Measurements from ENCODE around the gene OGA.

The OGA gene

DNA sequence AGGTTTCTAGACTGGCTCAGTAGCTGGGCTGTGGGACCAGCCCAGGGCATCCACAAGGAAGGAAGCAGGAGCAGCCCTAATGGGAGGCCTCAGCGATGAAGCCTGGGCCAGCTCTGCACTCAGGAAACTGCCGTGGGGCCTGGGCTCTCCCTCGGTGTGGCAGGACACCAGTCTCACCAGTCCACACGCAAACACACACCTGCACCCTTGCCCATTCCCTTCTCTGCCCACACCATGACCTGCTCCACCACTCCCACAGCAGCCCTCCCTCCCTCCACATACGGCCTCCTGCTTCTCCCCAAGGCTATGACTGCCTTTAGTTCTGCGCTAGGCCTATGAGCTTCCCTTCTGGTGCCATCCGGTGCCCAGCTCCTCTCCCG lies 49.5 kb downstream of the OGA start:
- DNase-seq (ENCODE audit: low read depth), result no peak

DNA sequence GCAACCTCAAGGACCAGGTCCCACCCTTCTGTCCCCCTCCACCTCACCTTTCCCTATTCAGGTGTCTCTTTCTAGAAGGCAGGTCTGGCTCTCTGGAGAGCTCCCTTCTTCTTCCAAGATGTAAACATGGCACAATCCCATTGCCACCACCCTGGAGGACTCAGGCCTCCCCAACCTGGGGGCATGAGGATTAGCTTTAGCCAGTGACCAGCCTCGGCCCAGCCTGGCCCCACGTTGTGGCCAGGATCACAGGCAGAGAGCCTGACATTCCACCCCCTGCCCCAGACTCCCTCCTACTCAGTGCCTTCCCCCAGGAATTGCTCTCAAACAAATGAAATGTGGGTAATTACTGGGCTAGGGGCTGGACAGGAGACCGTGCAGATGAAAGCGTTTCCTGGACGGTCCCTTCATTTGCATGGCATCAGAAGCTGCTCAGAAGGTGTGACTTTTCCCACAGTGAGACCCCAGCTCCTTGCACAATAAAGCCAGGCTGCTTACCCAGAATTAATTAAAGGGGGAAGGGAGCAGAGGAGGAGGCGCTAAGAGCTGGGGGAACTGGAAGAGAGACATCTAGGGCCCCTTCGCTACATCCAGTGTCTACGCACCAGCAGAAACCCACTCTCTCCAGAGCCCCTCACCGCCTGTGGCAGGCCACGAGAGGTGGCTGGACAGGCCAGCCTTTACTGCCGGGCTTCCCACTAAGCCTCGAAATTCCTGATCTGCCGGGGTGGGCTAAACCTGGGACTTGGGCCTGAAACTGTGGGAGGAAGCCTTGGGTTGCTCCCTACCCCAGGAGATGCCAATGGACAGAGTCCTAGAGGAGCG lies 50.1 kb downstream of the OGA start:
- no peak overlapping the region for H3K4me3 ChIP-seq (ENCODE audit: low read depth, low read length)
- TF ChIP-seq MYC (IDR thresholded peaks at IDR 0.05; ENCODE audit: low read depth, low read length) (no peak), POLR2A (IDR thresholded peaks at IDR 0.05; ENCODE audit: extremely low read depth, insufficient read length) (no peak)
- TF ChIP-seq, protein P1, sequence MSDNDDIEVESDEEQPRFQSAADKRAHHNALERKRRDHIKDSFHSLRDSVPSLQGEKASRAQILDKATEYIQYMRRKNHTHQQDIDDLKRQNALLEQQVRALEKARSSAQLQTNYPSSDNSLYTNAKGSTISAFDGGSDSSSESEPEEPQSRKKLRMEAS (IDR thresholded peaks at IDR 0.05; ENCODE audit: low read depth, low read length), result no peak
- TF ChIP-seq, protein P2, sequence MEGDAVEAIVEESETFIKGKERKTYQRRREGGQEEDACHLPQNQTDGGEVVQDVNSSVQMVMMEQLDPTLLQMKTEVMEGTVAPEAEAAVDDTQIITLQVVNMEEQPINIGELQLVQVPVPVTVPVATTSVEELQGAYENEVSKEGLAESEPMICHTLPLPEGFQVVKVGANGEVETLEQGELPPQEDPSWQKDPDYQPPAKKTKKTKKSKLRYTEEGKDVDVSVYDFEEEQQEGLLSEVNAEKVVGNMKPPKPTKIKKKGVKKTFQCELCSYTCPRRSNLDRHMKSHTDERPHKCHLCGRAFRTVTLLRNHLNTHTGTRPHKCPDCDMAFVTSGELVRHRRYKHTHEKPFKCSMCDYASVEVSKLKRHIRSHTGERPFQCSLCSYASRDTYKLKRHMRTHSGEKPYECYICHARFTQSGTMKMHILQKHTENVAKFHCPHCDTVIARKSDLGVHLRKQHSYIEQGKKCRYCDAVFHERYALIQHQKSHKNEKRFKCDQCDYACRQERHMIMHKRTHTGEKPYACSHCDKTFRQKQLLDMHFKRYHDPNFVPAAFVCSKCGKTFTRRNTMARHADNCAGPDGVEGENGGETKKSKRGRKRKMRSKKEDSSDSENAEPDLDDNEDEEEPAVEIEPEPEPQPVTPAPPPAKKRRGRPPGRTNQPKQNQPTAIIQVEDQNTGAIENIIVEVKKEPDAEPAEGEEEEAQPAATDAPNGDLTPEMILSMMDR (IDR thresholded peaks at IDR 0.05; ENCODE audit: low read depth, low read length), result no peak
- DNase-seq (ENCODE audit: low read depth), result no peak

More for the DNA sequence above, 49.5 kb downstream of the OGA start:
- H3K4me3 ChIP-seq (ENCODE audit: low read depth, low read length), result no peak overlapping the region
- TF ChIP-seq, protein P2 (IDR thresholded peaks at IDR 0.05; ENCODE audit: low read depth, low read length), result no peak
- TF ChIP-seq POLR2A (IDR thresholded peaks at IDR 0.05; ENCODE audit: extremely low read depth, insufficient read length), result no peak
- TF ChIP-seq MYC (IDR thresholded peaks at IDR 0.05; ENCODE audit: low read depth, low read length), result no peak
- TF ChIP-seq, protein P1 (IDR thresholded peaks at IDR 0.05; ENCODE audit: low read depth, low read length), result no peak

DNA sequence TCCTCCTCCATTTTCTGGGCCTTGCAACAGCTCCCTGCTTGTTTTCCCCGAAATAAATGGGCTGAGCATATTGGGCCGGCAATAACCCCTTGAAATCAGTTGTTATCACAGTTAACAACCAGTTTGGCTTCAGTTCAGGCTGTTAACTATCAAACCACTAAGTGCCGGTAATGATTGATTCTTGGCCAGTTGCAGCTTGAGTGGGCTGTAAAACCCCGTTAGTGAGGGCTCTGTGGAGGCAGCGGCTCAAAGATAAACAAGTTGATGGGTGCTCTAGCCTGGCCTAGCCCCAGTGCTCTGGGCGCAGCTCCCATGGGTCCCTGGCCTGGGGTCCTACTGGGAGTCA lies 50.7 kb downstream of the OGA start:
- H3K4me3 ChIP-seq (ENCODE audit: low read depth, low read length), result no peak overlapping the region
- no peak for DNase-seq (ENCODE audit: low read depth)
- TF ChIP-seq, protein P2 (IDR thresholded peaks at IDR 0.05; ENCODE audit: low read depth, low read length), result no peak
- TF ChIP-seq, protein P1 (IDR thresholded peaks at IDR 0.05; ENCODE audit: low read depth, low read length), result no peak
- TF ChIP-seq POLR2A (IDR thresholded peaks at IDR 0.05; ENCODE audit: extremely low read depth, insufficient read length) (no peak), MYC (IDR thresholded peaks at IDR 0.05; ENCODE audit: low read depth, low read length) (no peak)

DNA sequence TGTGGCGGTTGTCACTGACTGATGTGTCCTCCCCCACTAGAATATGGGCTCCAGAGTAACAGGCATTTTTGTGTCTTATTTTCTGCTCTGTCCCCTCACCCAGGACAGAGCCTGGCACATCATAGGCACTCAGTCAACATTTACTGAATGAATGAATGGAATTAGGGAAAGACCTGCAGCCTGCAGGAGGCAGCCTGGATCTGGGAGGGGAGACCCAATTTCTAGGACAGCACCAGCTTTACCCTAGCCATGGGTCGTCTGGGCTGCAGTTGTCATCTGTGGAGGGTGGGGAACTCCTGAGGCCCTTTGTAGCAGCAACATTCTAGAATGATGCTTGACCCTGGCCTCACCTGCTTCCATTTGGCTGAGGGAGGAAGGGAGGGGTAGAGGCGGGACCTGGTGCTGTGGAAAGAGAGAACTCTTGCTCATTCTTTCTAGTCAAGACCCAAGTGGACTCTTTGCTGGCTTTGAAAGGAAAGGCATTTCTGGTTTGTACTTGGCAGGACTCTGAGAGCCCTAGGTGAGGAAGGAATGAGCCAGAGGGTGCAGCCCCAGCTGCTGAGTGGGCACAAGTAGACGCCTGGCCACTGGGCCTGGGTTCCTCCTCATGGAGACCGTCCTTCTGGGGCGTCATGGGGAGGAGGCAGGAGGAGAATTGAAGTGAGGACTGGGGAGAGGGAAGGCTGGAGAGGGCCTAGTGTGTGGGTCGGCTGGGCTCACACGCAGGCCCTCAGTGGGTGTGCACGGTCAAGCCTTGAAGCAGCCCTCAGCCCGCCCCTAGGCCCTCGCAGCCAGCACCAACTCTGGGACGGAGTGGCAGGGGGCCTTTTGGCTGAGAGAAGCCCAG lies 51.3 kb downstream of the OGA start:
- no peak for DNase-seq (ENCODE audit: low read depth)
- TF ChIP-seq POLR2A (IDR thresholded peaks at IDR 0.05; ENCODE audit: extremely low read depth, insufficient read length) (no peak), MYC (IDR thresholded peaks at IDR 0.05; ENCODE audit: low read depth, low read length) (no peak)
- TF ChIP-seq, protein P2 (IDR thresholded peaks at IDR 0.05; ENCODE audit: low read depth, low read length), result no peak
- TF ChIP-seq, protein P1 (IDR thresholded peaks at IDR 0.05; ENCODE audit: low read depth, low read length), result no peak
- no peak overlapping the region for H3K4me3 ChIP-seq (ENCODE audit: low read depth, low read length)

DNA sequence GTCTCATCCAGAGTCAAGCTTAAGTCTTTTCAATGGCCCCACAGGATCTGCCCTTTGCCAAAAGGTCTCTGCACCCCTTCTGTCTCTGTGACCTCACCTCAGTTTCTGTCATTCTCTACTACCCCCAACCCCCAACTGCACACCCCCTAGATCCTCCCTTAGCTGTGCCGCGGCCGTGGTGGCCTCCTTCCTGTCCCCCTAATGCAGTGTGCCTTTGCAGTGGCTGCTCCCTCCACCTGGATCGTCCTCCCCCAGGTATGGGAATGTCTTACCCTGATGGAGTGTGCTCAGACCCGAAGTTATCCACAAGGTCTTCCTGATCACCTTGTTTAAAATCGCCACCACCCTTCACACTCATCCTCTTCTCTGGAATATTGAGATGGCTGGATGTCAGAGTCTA lies 51.9 kb downstream of the OGA start:
- H3K4me3 ChIP-seq (ENCODE audit: low read depth, low read length), result no peak overlapping the region
- DNase-seq (ENCODE audit: low read depth), result no peak
- TF ChIP-seq, protein P1 (IDR thresholded peaks at IDR 0.05; ENCODE audit: low read depth, low read length), result no peak
- TF ChIP-seq POLR2A (IDR thresholded peaks at IDR 0.05; ENCODE audit: extremely low read depth, insufficient read length), result no peak
- no peak for TF ChIP-seq MYC (IDR thresholded peaks at IDR 0.05; ENCODE audit: low read depth, low read length)
- TF ChIP-seq, protein P2 (IDR thresholded peaks at IDR 0.05; ENCODE audit: low read depth, low read length), result no peak
